GM23248 (cell line): Measurements from ENCODE around the gene CDC14B. TPM values are rescaled to one million over a fixed set of nuclear protein-coding genes. Genes with fewer than 3 reads are reported as not detected.

ENCODE experiments used
- DNase-seq: peaks from one replicate; pipeline ENCODE4 v3.0.0-alpha.2; 2015
- H2AFZ ChIP-seq: fragments of 200-600 bp; sonication (generic); 2 replicates; pipeline ENCODE4 v1.6.1; 2016; ENCODE audit warnings: antibody characterized with exemption
- H3F3A ChIP-seq: fragments of 200-600 bp; sonication (generic); 2 replicates; pipeline ENCODE4 v1.6.1; 2016; ENCODE audit warnings: mild to moderate bottlenecking, antibody characterized with exemption, mixed run types; ENCODE audit not compliant: insufficient read depth
- H3K27ac ChIP-seq: fragments of 200-600 bp; sonication (generic); 2 replicates; pipeline ENCODE4 v1.5.1; 2016; ENCODE audit warnings: mild to moderate bottlenecking
- H3K27me3 ChIP-seq: fragments of 200-600 bp; sonication (generic); replicated peaks from 2 replicates; pipeline ENCODE4 v1.6.1; 2016; ENCODE audit warnings: mild to moderate bottlenecking; ENCODE audit not compliant: insufficient read depth
- H3K36me3 ChIP-seq: fragments of 200-600 bp; sonication (generic); 2 replicates; pipeline ENCODE4 v1.6.1; 2016; ENCODE audit warnings: low read depth, mild to moderate bottlenecking
- H3K4me1 ChIP-seq: fragments of 200-600 bp; sonication (generic); 2 replicates; pipeline ENCODE4 v1.6.1; 2016; ENCODE audit warnings: mild to moderate bottlenecking; ENCODE audit not compliant: insufficient read depth
- H3K4me2 ChIP-seq: fragments of 200-600 bp; sonication (generic); one replicate; pipeline ENCODE4 v1.6.1; 2016; ENCODE audit warnings: mild to moderate bottlenecking; ENCODE audit not compliant: unreplicated experiment
- H3K4me3 ChIP-seq: fragments of 200-600 bp; sonication (generic); 2 replicates; pipeline ENCODE4 v1.5.1; 2016; ENCODE audit warnings: mild to moderate bottlenecking
- H3K79me2 ChIP-seq: fragments of 200-600 bp; sonication (generic); 2 replicates; pipeline ENCODE4 v1.6.1; 2016; ENCODE audit warnings: mild to moderate bottlenecking; ENCODE audit not compliant: insufficient read depth
- H3K9ac ChIP-seq: fragments of 200-600 bp; sonication (generic); 2 replicates; pipeline ENCODE4 v1.6.1; 2016; ENCODE audit warnings: mild to moderate bottlenecking
- H3K9me2 ChIP-seq: fragments of 200-600 bp; sonication (generic); 2 replicates; pipeline ENCODE4 v1.6.1; 2016; ENCODE audit warnings: mixed run types, mild to moderate bottlenecking, moderate library complexity; ENCODE audit not compliant: insufficient read depth
- H3K9me3 ChIP-seq: fragments of 200-600 bp; sonication (generic); one replicate; pipeline ENCODE4 v1.6.1; 2017; ENCODE audit warnings: low read depth
- H4K20me1 ChIP-seq: fragments of 200-600 bp; sonication (generic); 2 replicates; pipeline ENCODE4 v1.6.0; 2016; ENCODE audit not compliant: insufficient read depth
- EZH2 ChIP-seq: fragments of 200-600 bp; sonication (generic); IDR thresholded peaks from 2 replicates; pipeline ENCODE4 v1.6.1; 2018; ENCODE audit warnings: antibody characterized with exemption, mild to moderate bottlenecking; ENCODE audit not compliant: insufficient read depth, poor library complexity, severe bottlenecking
- EZH2phosphoT487 ChIP-seq: fragments of 200-600 bp; sonication (generic); IDR thresholded peaks from 2 replicates; pipeline ENCODE4 v1.6.1; 2018; ENCODE audit warnings: antibody characterized with exemption, moderate library complexity, mild to moderate bottlenecking, low read depth; ENCODE audit not compliant: insufficient read depth
- WGBS, 2 experiments: methylation state at CpG; one replicate each; pipeline ENCODE4 v1.1.6; 2015 to 2017; ENCODE audit warnings: low lambda C conversion rate in 2 of 2, low coverage in 1 of 2; ENCODE audit errors: missing lambda C conversion rate in 2 of 2; 5-methylcytosine and 5-hydroxymethylcytosine counted together
- in situ Hi-C: fragments of 300-500 bp; cut with MboI; formaldehyde crosslinking; loops from 2 replicates; pipeline ENCODE4 v1.15.0; 2020
- polyA plus RNA-seq: library from polyadenylated mRNA; unstranded; fragments of >200 nt; fragmentation: Nextera tagmentation; extraction: Ambion mirVana; gene quantifications from 2 replicates; pipeline ENCODE4 v1.2.1, GENCODE V29; 2016
- total RNA-seq: library from RNA; depleted of rRNA; stranded (reverse); fragments of >200 nt; shearing (Covaris generic); gene quantifications from 2 replicates; pipeline ENCODE4 v1.2.3, GENCODE V29; 2014

The CDC14B gene
- total and polyA plus RNA-seq, 2 experiments from 2014 or later: 8.1 to 17.2 TPM

DNA sequence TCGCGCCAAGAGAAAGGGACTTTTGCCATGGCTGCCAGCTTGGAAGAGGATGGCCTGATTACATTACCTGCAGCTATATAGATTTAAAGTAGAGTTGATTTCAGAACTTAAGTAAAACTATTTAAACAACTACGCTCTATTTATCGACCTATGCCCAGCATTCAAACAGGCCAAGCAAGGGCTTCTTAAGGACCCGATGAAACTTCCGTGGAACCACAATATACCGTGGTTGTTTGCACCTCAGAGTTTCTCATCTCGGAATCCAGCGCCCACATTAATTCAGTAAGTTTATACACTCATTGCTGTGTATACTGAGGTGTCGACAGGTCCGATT is 505 bp upstream of the CDC14B start:
- H3K27ac ChIP-seq: peak overlapping the region; percentile 45
- in situ Hi-C loops: no loop called here
- no peaks in the 10 kb centered on the region for H4K20me1 ChIP-seq
- WGBS, 2 experiments: 91 to 93% methylated on average over 11 of the region's 11 CpGs
- no peaks in the 10 kb centered on the region for H3K27me3 ChIP-seq
- H3K4me1 ChIP-seq: peaks cover under 1% of the 10 kb centered on the region; the same call in 1 of the 2 replicates
- H3K36me3 ChIP-seq: no peaks in the 10 kb centered on the region
- peaks cover 36% of the 10 kb centered on the region for H3F3A ChIP-seq
- H2AFZ ChIP-seq: peak overlapping the region; percentile 64
- peaks cover 31% of the 10 kb centered on the region; the same call in 1 of the 2 replicates for H3K79me2 ChIP-seq
- peak overlapping the region; percentile 72; the same call in 1 of the 2 replicates for H3K9ac ChIP-seq
- peak overlapping the region; percentile 81 for H3K4me3 ChIP-seq
- peak overlapping the region; percentile 51 for H3K4me2 ChIP-seq
- no peak for TF ChIP-seq EZH2
- no peaks in the 10 kb centered on the region for H3K9me3 ChIP-seq
- H3K9me2 ChIP-seq: no peaks in the 10 kb centered on the region
- DNase-seq: no peak

DNA sequence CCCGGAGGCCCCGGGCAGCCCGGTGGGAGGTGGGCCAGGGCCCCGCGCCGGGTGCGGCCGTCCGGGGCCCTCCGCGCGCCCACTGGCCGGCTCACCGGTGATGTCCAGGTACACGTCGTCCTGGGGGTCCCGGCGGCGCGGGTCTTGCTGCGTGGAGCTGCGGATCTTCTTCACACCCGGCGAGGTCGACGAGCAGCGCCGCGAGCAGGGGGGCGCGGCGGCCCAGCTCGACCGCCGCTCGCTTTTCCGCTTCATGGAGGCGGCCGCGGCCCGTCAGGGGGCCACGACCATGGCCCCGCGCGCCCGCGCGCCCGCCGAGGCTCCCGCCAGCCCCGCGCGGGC is 548 bp downstream of the CDC14B start:
- H3K79me2 ChIP-seq: peaks cover 34% of the 10 kb centered on the region
- H3K27ac ChIP-seq: peak overlapping the region; percentile 68
- H3K27me3 ChIP-seq: no peaks in the 10 kb centered on the region
- 0 to 2% methylated on average over 13 to 17 of the region's 54 CpGs for WGBS, 2 experiments
- H3K9ac ChIP-seq: peak overlapping the region; percentile 92
- peak overlapping the region; percentile 93 for H3K4me2 ChIP-seq
- H2AFZ ChIP-seq: peak overlapping the region; percentile 86
- in situ Hi-C loops: no loop called here
- peaks cover 10% of the 10 kb centered on the region for H3K4me1 ChIP-seq
- H3K9me3 ChIP-seq: no peaks in the 10 kb centered on the region
- H3K36me3 ChIP-seq: no peaks in the 10 kb centered on the region
- no peaks in the 10 kb centered on the region for H4K20me1 ChIP-seq
- H3K9me2 ChIP-seq: no peaks in the 10 kb centered on the region
- H3F3A ChIP-seq: peaks cover 44% of the 10 kb centered on the region
- peak overlapping the region; percentile 85 for H3K4me3 ChIP-seq
- no peak for DNase-seq
- TF ChIP-seq EZH2: no peak
- TF ChIP-seq EZH2phosphoT487: no peak

DNA sequence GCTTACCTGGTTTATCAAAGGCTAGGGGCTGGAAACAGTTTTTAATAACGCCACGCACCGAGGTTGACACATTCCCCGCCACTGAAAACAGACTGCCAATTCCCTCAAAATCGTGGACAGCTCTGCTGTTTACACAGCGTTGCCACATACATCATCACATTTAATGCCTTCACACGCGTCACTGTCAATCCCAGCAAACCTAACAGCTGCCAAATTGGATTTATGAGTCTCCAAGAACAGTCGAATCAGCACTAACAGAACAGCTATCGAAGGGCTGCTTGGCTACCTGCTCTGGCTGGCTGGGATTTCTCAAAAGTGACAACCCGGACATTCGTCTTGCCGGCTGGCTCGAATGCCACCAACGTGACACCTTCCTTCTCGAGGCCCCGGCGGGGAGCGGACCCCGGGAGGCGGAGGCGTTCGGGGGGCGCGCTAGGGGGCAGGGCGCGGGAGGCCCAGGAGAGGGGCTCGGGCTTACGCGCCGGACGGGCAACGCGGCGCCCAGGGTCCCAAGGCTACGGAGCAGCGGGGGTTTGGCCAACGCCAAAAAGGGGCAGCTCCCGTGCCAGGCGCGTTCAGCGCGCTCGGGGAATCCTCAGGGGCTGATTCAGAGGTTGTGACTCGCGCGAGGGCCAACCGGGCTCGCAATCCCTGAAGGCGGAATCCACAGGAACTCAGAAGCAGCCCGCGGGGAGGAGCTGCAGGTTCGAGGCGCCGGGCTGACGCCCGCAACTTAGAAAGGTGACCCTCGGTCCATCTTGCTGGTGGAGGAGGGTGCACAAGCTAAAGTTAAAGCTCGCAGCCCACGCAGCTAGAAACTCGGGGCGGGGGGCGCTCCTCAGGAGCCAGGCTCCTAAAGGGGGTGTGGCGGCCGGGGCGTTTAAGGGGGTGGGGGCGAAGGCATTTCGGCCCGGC is 1.2 kb downstream of the CDC14B start:
- in situ Hi-C loops: no loop called here
- peak; percentile 93 for DNase-seq
- Histone ChIP-seq H3K36me3 (no peaks in the 10 kb centered on the region), H3K79me2 (peaks cover 41% of the 10 kb centered on the region), H3K4me1 (peaks cover 16% of the 10 kb centered on the region), H3K9ac (peak overlapping the region; percentile 92), H3K9me2 (no peaks in the 10 kb centered on the region), H3K4me3 (peak overlapping the region; percentile 85), H3K9me3 (no peaks in the 10 kb centered on the region), H3K27me3 (no peaks in the 10 kb centered on the region), H4K20me1 (no peaks in the 10 kb centered on the region), H2AFZ (peak overlapping the region; percentile 86), H3K4me2 (peak overlapping the region; percentile 93), H3K27ac (peak overlapping the region; percentile 68), H3F3A (peaks cover 51% of the 10 kb centered on the region)
- TF ChIP-seq EZH2phosphoT487 (no peak), EZH2 (no peak)
- WGBS, 2 experiments: 6 to 8% methylated on average over 40 to 61 of the region's 69 CpGs

DNA sequence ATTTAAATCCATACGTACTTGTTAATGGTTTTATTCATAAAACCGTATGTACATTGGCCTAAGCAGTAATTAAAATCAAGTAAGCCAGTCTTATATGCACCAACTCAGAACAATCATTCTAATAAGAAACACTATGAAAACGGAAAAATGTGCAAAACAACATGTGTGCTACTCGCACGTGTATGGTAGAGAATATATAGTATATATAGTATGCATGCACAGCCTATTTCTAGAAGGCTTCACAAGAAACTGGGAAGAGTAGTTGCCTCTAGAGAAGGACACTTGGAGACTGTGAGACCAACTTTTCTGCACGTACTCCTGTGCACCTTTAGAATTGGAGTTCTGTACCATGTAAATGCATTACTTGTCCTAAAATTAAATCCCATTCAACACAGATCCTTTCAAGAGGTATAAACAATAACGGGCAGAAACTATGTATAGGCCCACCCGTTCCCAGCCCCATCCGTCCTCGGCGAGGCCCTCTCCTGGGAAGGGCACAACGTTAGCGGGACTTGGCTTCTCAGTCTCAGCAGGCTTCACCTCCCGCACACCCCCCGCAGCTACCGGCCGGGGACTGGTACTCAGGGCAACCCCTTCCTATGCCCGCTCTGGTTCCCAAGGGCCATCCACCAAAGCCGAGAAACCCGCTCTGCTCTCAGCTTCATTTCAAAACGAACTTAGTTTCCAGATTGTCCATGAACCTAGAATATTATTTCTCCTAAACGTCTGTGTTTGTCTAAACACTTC is 2.0 kb downstream of the CDC14B start:
- peak overlapping the region; percentile 92 for H3K9ac ChIP-seq
- peak overlapping the region; percentile 86 for H2AFZ ChIP-seq
- TF ChIP-seq EZH2phosphoT487 (no peak), EZH2 (no peak)
- no peaks in the 10 kb centered on the region for H3K27me3 ChIP-seq
- H3K79me2 ChIP-seq: peaks cover 49% of the 10 kb centered on the region
- H3K4me2 ChIP-seq: peak overlapping the region; percentile 93
- no peaks in the 10 kb centered on the region for H3K9me2 ChIP-seq
- in situ Hi-C loops: no loop called here
- WGBS, 2 experiments: 69 to 70% methylated on average over 22 of the region's 22 CpGs
- no peak for DNase-seq
- H3K36me3 ChIP-seq: no peaks in the 10 kb centered on the region
- peak overlapping the region; percentile 68 for H3K27ac ChIP-seq
- no peaks in the 10 kb centered on the region for H3K9me3 ChIP-seq
- peaks cover 59% of the 10 kb centered on the region for H3F3A ChIP-seq
- H3K4me1 ChIP-seq: peaks cover 24% of the 10 kb centered on the region
- peak overlapping the region; percentile 85 for H3K4me3 ChIP-seq
- H4K20me1 ChIP-seq: no peaks in the 10 kb centered on the region
